Glutamatergic neuron (in vitro differentiated cells): Measurements from ENCODE around the gene PMM1. TPM values are rescaled to one million over a fixed set of nuclear protein-coding genes. Genes with fewer than 3 reads are reported as not detected.
A peak's percentile ranks its signal among the peaks of the same experiment; 100 is the strongest.

Source experiments
- DNase-seq: peaks from one replicate; pipeline ENCODE4 v3.0.0; 2022
- H3K27ac Mint-ChIP-seq: one replicate; pipeline ENCODE4 v1.8.0; 2020; ENCODE audit warnings: mild to moderate bottlenecking, mixed read lengths, inconsistent platforms; ENCODE audit not compliant: unreplicated experiment
- H3K27me3 Mint-ChIP-seq: one replicate; pipeline ENCODE4 v1.8.0; 2020; ENCODE audit warnings: mild to moderate bottlenecking, moderate library complexity, mixed read lengths, inconsistent platforms; ENCODE audit not compliant: unreplicated experiment
- H3K36me3 Mint-ChIP-seq: one replicate; pipeline ENCODE4 v1.8.0; 2020; ENCODE audit warnings: mild to moderate bottlenecking, mixed read lengths, inconsistent platforms; ENCODE audit not compliant: unreplicated experiment
- H3K4me1 Mint-ChIP-seq: one replicate; pipeline ENCODE4 v1.8.0; 2020; ENCODE audit warnings: mild to moderate bottlenecking, low read depth, mixed read lengths, inconsistent platforms; ENCODE audit not compliant: unreplicated experiment
- H3K4me3 Mint-ChIP-seq: one replicate; pipeline ENCODE4 v1.8.0; 2020; ENCODE audit warnings: mild to moderate bottlenecking, mixed read lengths, inconsistent platforms; ENCODE audit not compliant: unreplicated experiment
- H3K9me3 Mint-ChIP-seq: one replicate; pipeline ENCODE4 v1.8.0; 2020; ENCODE audit warnings: mild to moderate bottlenecking, moderate library complexity, mixed read lengths, inconsistent platforms; ENCODE audit not compliant: unreplicated experiment
- CTCF ChIP-seq: fragments of 200-600 bp; sonication (generic); IDR thresholded peaks from one replicate; pipeline ENCODE4 v1.5.0; 2021; ENCODE audit not compliant: partially characterized antibody, unreplicated experiment
- total RNA-seq: library from RNA; stranded (reverse); fragmentation: NEBNext Ultra II Directional; extraction: Animal tissue kit (Norgen Biotek cat#: 25700); gene quantifications from one replicate; pipeline ENCODE4 v1.2.1, GENCODE V29; 2021; ENCODE audit not compliant: unreplicated experiment

The PMM1 gene
- total RNA-seq, 1 donor from 2014 or later = 35.0 TPM

DNA sequence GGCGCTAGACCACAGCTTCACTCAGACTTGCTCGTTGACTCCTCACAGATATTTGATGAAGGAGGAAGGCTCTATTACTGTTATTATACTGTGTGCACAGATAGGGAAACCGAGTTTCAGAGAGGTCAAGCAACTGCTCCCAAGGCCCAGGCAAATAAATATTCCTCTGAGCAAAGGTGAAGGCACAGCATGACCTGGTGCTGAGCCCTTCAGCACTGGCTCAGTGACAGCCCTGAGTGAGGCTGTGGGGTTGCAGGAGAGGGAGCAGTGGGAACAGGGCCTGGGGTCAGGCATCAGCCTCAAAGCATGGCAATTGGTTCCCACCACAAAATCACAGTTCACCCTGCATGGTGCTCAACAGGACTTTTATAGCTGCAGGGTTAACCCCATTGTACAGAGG lies 52.4 kb downstream of the PMM1 start:
- peaks cover 1% of the 10 kb centered on the region for H3K4me1 Mint-ChIP-seq

DNA sequence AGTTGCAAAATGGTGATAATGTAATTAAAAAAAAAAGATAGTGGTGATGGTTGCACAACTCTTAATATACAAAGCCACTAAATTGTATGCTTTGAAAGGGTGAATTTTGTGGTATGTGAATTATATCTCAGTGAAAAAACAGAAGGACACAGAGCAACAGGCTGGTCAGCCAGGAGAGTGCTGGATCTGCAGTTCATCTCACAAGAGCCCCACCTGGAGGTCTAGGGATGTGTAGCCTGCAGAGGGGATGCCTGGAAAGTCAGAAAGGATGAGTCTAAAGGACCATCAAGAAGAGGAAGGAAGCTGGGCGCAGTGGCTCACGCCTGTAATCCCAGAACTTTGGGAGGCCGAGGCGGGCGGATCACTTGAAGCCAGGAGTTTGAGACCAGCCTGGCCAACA lies 54.4 kb downstream of the PMM1 start:
- H3K4me1 Mint-ChIP-seq = peaks cover 8% of the 10 kb centered on the region
- no peaks in the 10 kb centered on the region for H3K36me3 Mint-ChIP-seq
- no peak overlapping the region for H3K27ac Mint-ChIP-seq
- peaks cover 7% of the 10 kb centered on the region for H3K27me3 Mint-ChIP-seq
- peak; percentile 43 for DNase-seq
- no peak overlapping the region for H3K4me3 Mint-ChIP-seq
- no peak for TF ChIP-seq CTCF
- no peaks in the 10 kb centered on the region for H3K9me3 Mint-ChIP-seq

More for the DNA sequence above, 52.4 kb downstream of the PMM1 start:
- no peak for DNase-seq
- Mint-ChIP-seq H3K36me3 (no peaks in the 10 kb centered on the region), H3K27me3 (peaks cover 9% of the 10 kb centered on the region), H3K4me3 (no peak overlapping the region), H3K27ac (no peak overlapping the region), H3K9me3 (no peaks in the 10 kb centered on the region)
- TF ChIP-seq CTCF = no peak

- no peak for TF ChIP-seq CTCF
- H3K9me3 Mint-ChIP-seq = no peaks in the 10 kb centered on the region
- peaks cover 8% of the 10 kb centered on the region for H3K4me1 Mint-ChIP-seq
- no peaks in the 10 kb centered on the region for H3K36me3 Mint-ChIP-seq
- peaks cover 5% of the 10 kb centered on the region for H3K27me3 Mint-ChIP-seq
- DNase-seq = no peak
- H3K27ac Mint-ChIP-seq = no peak overlapping the region
- H3K4me3 Mint-ChIP-seq = no peak overlapping the region
These were observed 55.4 kb downstream of the PMM1 start for GRCh38 chr22:41534219-41534618.

- peak; percentile 82 for TF ChIP-seq CTCF
- peak; percentile 89 for DNase-seq
- H3K4me3 Mint-ChIP-seq = no peak overlapping the region
- peaks cover 8% of the 10 kb centered on the region for H3K4me1 Mint-ChIP-seq
- H3K27me3 Mint-ChIP-seq = peaks cover 8% of the 10 kb centered on the region
- H3K9me3 Mint-ChIP-seq = peaks cover 4% of the 10 kb centered on the region
- peaks cover 6% of the 10 kb centered on the region for H3K36me3 Mint-ChIP-seq
- no peak overlapping the region for H3K27ac Mint-ChIP-seq
These were observed 56.5 kb downstream of the PMM1 start for GRCh38 chr22:41532908-41533825.
